Suppressor macrophage (primary cell): ENCODE measurements around the gene MVP.
"Not testable (repeated sequence)": the region's sequence is repeated elsewhere in the genome, so short reads cannot be mapped to it uniquely, and the experiment has no call there.

Source experiments
- DNase-seq, 4 experiments: peaks; one replicate each; pipeline ENCODE4 v3.0.0-alpha.2; 2020 to 2022

MVP gene

DNA sequence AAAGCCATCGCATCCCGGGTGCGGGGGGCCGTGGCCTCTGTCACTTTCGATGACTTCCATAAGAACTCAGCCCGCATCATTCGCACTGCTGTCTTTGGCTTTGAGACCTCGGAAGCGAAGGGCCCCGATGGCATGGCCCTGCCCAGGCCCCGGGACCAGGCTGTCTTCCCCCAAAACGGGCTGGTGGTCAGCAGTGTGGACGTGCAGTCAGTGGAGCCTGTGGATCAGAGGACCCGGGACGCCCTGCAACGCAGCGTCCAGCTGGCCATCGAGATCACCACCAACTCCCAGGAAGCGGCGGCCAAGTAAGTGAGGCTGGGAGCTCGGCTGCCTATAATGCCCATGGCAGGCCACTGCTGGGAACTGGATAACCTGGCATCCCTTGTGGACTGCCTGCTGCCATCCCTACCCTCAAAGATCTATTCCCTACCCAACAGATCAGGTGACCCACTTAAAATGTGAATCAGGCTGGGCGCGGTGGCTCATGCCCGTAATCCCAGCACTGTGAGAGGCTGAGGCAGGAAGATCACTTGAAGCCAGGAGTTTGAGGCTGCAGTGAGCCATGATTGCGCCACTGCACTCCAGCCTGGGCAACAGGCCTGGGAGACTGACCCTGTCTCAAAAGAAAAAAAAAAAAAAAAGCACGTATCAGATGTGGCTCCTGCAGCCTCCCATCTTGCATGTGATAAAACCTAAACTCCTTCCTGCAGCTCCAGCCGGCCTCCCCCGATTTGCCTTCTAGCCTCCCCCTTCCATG lies 24.5 kb downstream of the MVP start:
- DNase-seq = no peak

DNA sequence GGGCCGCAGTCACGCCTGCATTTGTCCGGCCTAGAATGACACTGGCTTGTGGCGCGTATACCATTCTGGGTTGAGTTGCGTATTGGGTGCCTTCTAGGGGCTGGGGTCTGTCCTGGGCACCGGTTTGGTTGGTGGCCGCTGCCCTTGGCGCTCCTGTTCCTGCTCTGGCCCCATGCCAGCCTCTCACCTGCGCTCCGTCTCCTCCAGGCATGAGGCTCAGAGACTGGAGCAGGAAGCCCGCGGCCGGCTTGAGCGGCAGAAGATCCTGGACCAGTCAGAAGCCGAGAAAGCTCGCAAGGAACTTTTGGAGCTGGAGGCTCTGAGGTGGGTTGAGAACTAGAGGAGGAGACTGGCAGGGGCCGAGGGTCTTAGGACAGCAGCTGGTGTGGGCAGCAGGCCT lies 25.4 kb downstream of the MVP start:
- DNase-seq = no peak

DNA sequence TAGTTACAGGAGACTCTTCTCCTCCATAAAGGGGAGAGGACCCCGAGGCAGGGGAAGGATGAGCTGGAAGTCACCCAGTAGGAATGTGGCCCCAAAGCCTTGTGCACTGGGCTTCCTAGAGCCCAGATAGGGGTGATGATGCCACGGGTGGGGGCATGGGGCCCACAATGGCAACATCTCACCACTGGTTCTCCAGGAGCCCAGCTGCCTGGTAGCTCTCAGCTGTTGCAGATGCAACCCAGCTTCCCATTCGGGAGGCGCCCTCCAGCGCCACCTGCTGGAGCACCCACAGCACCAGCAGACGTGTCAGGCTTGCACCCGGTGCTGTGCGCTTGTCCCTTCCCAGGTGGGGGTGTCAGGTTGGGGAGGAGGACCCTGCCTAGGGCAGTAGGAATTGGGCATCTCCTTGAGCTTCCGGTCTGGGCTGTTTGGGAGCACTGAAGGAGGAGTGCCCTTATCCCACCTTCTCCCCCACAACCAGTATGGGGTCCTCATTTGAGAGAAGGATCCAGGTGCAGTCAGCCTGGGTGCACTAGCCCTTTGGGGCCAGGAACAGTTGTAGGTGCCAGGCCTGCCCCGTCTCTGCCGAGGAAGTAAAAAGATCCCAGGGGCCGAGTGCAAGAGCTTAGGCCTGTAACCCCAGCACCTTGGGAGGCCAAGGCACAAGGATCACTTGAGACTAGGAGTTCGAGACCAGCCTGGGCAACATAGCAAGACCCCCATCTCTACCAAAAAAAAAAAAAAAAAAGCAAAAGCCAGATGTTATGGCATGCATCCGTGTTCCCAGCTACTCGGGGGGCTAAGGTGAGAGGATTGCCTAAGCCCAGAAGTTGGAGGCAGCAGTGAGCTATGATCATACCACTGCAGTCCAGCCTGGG lies 28.4 kb downstream of the MVP start:
- DNase-seq = peak; percentile 80 to 90 (median 82)

DNA sequence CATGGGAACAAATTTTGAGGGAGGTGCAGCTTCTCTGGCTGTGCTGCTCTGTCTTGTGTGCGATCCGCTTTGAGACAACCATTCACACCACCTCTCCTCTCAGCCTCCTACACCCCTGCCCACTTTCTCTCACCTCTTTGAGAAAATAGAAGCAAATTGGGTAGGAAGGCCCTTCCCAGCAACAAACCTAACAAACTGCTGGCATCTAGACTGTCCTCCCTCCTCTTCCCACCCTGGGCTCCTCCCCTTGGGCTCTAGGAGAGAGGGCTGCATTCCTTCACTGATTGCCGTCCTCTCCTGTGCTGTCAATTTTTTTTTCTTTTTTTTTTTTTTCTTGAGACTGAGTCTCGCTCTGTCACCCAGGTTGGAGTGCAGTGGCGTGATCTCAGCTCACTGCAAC lies 29.2 kb downstream of the MVP start:
- no peak for DNase-seq

DNA sequence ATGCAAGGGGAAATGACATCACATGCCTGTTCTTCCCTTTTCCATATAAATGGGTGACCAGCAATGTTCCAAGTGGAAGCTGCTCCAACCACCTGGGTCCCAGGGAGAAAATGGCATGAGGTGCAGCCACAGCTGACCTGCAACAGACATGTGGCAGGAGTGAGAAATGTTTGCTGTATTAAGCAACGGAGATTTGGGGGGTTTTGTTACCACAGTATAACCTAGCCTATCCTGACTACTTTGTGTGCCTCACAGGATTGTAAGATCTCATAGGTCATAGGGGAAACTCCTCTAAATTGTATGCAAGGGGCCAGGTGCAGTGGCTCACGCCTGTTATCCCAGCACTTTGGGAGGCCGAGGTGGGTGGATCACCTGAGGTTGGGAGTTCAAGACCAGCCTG lies 30.7 kb downstream of the MVP start:
- peak in 1 of 4 experiments; percentile 7 for DNase-seq

DNA sequence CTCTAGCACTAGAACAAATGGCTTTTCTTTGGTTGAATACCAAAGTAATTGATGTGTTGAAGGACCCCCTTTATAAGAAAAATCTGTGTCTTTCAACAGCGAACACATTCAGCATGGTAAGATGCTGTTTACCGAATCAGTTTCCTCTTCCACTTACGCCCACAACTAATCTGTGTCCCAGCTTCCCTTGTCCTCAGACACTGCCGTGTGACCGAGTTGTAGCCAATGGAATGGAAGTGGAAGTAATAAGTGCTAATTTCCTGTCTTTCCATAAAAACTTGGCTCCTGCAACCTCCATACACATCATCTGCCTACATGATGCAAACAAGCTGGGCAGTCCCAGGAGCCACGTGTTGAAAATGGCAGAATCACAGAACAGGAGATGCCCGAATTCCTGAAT lies 32.4 kb downstream of the MVP start:
- peak; percentile 48 to 75 (median 70) for DNase-seq

DNA sequence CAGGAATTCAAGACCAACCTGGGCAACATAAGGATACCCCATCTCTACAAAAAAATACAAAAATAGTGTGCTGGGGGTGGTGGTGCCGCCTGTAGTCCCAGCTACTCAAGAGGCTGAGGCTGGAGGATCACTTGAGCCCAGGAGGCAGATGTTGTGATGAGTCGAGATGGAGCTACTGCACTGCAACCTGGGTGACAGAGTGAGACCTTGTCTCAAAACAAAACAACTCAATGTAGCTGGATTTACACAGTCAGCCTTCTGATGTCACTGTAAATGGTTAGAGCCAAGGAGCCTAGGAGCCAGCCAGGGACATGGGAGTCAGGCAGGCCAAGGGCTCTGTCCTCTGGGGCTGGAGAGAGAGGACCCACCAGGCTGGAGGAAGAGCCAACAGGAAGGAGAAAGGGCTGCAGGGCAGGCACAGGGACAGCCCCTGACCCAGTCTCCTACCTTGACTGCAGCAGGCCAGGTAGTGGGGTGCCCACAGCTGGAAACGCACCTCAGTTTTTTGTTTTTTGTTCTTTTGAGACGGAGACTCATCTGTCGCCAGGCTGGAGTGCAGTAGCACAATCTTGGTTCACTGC lies 34.3 kb downstream of the MVP start:
- no peak for DNase-seq

DNA sequence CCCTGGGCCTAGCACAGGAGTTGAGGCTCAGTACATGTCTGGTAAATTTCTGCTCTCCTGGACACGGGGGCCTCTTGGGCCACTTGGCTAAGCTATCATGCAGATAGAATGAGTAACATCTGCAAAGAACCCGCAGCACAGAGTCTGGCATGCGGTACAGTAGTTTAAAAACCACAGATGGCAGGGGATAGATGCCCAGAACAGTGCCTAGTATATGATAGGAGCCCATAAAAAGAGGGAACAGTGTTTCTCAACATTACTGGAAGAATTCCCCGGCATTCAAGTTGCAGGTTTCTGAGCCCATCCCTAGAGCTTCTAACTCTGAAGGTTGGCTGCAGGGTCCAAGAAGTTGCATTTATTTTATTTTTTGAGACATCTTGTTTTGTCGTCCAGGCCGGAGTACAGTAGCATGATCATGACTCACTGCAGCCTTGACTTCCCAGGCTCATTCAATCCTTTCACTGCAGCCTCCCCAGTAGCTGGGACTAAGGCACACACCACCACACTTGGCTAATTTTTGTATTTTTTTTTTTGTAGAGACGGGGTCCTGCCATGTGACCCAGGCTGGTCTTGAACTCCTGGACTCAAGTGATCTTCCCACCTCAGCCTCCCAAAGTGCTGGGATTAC lies 37.0 kb downstream of the MVP start:
- DNase-seq = no peak

DNA sequence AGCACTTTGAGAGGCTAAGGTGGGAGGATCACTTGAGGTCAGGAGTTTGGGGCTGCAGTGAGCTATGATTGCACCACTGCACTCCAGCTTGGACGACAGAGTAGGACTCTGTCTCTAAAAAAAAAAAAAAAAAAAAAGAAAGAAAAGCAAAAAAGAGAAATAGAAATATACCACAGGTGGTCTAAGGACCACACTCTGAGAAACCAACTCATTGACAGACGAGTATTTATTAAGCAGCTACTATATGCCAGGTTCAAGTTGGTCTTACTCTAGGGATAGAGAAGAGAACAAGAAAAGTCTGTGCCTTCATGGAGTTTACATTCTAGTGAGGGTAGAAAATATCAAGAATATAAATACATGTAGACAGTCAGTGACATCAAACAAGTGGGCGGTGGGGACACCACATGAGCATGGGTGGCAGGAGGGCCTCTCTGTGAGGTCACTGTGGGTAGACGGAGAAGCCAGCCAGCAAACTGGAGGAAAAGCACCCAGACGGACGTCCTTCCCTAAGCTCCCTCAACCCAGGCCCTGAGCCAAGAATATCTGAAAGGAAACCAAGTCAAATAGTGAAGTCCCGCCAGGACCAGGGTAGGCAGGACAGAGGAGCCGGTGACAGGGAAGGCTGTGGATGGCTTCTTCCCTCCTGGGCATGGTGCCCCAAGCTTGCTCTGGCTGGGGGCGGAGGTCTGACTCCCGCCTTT lies 38.0 kb downstream of the MVP start:
- DNase-seq = peak; percentile 62 to 77 (median 68)

DNA sequence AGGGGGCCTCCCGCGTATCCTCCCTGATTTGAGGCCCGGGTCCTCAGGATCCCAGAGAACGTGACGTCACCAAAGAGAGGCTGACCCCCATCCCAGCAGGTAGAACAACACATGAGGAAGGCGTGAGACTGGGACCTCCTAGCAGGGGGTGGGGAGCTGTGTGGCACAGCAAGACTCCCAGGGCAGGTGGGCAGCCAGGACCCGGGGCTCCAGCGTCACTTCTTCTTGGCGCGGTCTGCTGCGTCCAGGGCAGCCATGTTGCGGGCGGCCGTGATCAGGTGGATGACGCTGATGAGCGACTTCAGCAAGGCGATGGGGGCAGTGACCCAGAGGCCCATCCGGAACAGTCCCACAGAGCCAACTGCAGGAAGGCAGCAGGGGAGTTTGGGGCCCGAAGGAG lies 38.7 kb downstream of the MVP start:
- no peak for DNase-seq

DNA sequence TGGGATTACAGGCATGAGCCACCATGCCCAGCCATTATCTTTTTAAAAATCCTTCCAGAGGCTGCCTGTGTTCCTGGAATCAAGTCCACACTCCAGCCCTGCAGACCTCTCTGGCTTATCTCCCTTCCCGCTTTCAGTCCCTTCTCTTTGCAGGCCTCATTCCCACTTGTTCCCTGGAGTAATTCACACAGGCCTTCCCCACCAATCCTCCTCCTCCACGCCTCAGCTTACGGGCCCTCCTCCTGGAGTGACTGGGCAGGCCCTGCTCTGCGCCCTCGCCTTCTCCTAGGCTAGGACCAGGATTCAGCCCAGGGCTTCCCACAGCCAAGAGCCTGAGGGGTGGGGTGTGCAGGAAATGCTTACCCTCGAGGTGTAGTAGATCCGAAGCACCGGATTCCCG lies 40.0 kb downstream of the MVP start:
- no peak for DNase-seq

DNA sequence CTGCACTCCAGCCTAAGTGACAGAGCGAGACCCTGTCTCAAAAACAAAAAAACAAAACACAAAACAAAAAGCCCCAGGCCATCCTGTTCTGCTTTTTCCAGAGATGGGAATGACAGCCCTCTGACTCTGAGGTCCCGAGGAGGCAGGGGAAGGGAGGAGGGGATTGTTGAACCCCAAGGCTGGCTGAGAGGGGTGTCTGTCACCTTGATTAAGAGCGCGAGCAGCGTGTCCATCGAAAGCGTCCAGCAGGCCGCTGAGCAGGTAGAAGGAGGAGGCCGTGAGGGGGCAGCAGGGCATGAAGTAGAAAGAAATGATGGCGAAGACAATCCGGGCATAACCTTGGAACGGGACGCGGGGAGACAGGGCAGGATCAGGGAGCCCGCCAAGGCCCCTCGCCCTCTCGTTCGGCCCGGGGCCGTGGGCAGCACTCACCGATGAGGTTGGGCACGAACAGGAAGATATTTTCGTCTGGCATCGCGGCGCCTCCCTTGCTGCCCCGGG lies 42.2 kb downstream of the MVP start:
- peak; percentile 13 to 48 (median 31) for DNase-seq

DNA sequence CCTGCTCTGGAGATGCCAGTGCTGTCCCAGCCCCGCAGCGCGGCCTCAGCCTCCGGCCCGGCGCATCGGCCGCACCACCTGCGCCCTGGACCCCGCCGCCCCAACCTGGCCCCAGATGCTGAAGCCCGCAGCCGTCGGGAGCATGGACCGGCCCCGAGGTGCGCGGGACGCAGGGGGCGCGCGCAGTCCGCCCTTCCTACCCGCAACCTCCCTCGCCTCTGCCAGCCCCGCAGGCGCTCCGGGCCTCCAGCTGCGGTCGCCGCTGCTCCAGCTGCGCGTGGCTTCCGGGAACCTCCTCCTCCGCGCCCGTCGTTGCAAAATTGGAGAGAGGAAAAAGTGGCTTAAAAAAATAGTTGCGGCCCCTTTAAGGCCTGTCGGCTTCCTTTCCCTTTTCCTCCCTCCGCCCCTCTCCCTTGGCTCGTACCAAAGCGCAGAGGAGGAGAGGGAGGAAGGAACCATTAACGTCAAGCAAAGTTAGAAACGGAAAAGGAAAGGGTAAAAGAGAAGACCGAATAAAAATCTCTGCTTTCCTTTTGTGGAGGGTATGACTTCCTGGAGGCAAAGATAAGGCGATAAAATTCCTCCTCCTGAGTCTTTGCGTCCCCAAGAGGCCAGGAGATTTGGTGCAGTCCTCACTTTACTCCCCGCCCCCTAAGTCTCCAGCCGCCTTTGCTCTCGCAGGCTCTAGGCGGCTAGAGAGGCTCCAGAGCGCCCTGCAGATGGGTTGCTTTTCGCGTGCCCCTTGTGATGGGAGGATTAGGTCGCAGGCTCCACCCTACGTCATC lies 42.8 kb downstream of the MVP start, which contains the start of gene CDIPT:
TSS of gene CDIPT (minus strand) at position 343 of the 785 bp plus-strand sequence. CDS start 369 bp downstream, outside the sequence.
- peak; percentile 97 to 99 (median 98) for DNase-seq

DNA sequence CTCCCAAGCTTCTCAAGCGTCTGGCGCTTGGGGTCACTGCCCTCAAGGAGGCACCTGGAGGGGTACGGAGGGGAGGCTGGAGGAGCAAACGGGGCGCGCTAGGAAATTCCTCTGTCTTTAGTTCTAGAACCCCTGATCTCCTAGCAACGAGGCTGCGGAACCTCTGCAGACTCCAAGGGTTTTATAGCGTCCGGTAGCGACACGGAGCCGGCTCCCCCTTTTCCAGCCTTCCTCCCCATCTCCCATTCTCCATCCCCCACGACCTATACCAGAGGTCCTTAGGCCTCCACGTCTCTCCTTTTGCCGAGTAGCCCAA lies 43.4 kb downstream of the MVP start:
- DNase-seq = no peak

DNA sequence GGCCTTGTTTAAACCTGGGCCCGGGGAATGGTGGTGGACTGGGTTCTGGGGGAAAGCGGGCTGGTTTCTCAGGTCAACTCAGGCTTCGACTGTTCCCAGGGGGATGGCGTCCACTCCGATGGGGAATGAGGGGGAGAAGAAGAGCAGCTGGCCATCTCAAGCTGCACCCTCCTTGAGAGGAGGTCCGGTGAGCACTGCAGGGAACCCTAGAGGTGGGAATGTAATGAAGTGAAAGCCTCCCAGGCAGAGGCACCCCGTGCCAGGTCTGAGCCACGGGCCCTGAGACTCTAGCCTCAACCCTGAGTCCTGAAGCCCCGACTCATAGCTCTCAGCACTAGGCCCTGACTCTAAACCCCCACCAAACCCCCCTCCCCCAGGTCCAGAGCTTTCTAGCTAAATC lies 43.9 kb downstream of the MVP start:
- no peak for DNase-seq

DNA sequence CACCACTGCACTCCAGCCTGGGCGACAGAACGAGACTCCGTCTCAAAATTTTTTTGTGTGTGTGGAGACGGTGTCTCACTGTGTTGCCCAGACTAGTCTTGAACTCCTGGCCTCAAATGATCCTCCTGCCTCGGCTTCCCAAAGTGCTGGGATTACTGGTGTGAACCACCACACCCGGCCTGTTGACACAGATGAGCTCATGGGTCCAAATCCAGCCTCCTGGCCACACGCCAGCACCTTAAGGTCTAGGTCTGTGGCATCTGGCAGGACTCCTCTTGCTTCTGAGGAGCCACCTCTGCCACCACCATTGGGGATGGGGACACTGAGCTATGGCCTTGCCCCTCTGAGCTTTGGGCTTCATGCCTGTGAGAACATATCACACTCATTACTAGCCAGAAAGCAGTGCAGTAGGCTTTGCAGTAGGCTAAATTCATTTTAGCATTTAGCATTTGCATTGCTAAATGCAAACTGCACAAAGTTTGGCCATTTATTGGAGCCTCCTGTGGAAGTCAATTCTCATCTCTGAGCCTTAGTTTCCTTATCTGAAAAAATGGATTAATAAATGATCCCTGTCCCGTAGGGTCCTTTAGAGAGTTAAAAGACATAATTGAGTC lies 48.2 kb downstream of the MVP start:
- no peak for DNase-seq

DNA sequence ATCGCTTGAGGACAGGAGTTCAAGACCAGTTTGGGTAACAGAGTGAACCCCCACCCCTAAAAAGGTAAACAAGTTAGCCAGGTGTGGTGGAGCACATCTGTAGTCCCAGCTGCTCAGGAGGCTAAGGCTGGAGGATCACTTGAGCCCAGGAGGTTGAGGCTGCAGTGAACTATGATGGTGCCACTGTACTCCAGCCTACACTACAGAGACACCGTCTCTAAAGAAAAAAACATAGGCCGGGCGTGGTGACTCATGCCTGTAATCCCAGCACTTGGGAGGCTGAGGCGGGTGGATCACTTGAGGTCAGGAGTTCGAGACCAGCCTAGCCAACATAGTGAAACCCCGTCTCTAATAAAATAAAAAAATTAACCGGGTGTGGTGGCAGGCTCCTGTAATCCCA lies 48.8 kb downstream of the MVP start:
- not testable (repeated sequence) for DNase-seq

DNA sequence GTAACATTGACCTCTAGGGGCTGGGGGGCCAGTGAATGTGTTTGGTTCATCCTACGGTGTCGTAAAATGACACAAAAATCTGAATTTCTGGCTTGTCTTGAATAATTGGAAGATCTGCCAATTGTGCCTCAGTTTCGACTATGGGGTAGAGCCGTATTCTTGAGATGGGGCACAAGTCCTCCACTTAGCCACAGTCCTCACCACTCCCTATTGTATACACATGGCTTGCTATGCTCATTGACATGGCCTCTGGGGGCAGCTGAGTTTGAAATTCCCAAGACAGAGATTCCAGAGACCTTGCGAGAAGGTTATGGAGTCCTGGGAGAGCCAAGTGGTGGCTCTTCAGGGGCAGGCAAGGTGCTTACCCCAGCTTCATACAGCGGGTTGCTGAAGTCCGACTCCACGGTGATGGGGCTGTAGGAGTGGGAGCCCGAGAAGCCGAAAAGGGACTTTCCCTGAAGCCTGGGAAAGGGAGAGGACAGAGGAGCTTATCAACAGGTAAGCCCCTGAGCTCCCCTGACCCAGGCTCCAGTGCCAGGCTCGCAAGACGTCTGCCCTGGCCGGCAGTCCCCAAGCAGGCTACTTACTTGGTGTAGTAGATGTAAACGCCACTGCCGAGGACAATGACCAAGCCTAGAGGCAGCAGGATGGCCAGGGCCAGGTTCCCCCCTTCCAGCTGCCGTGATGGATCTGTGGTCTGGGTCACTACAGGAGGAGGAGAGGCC lies 51.7 kb downstream of the MVP start:
- DNase-seq = no peak

DNA sequence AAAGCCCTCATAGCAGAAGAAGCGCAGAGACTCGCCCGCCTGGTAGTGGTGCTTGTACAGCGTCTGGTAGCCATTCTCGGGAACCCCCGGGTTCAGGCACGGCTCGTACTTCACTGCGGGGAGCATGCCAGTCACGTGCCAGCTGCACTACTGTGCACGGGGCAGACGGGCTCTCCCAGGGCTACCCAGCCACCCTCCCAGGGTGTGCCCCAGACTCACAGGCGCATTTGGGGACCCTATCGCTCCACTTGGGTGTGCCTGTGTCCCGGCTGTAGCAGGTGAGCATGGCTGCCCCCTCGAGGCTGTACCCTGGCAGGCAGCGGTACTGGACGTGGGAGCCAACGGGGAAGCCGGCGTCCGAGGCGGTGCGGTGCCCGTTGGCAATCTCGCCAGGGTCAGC lies 53.1 kb downstream of the MVP start:
- DNase-seq = no peak

DNA sequence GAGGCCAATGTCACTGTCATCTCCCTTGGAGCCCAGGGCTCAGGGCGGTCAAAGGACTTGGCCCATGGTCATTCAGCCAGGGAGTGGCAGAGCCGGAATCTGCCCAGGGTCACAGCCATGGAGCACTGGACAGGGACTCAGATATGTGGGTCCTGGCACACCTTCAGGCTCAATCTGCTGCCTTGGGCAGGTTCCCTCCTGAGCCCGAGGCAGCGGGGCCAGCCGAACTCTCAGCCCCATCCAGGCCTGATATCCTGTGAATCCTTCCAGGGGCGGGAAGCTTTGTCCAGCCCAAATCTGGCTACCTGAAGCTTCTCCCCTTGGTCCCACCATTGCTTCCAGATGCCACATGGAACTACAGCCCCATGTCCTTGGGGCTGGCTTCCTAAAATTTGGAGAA lies 54.9 kb downstream of the MVP start:
- no peak for DNase-seq
